ENCODE data around the gene CDKN2AIP. TPM values are rescaled to one million over a fixed set of nuclear protein-coding genes. Genes with fewer than 3 reads are reported as not detected.
A peak's percentile ranks its signal among the peaks of the same experiment; 100 is the strongest.

CDKN2AIP gene
- total RNA-seq: 10 to 100 TPM; 22.1 to 34.1 TPM

GRCh38 chr4:183444214-183445096, at the start of gene CDKN2AIP:
CDKN2AIP (plus strand) TSS chr4:183444636; CDS start chr4:183444798, 162 bp downstream.
- H3K36me3 Mint-ChIP-seq: peaks cover 29 to 38% of the 10 kb centered on the region in 2 donors
- ATAC-seq: peak; percentile 89 to 91
- peak within 1 kb of the TSS; percentile 97 to 99 for H3K27ac Mint-ChIP-seq
- DNase-seq (ENCODE audit: low spot score in 2 of 2): peak; percentile 90 to 94
- H3K9me3 Mint-ChIP-seq: no peaks in the 10 kb centered on the region

- Mint-ChIP-seq H3K36me3 (peaks cover 0 to 5% of the 10 kb centered on the region in 2 donors), H3K9me3 (no peaks in the 10 kb centered on the region), H3K27ac (no peak overlapping the region)
- DNase-seq (ENCODE audit: low spot score in 2 of 2): no peak
- no peak for ATAC-seq
These were observed 49.0 kb upstream of the CDKN2AIP start for GRCh38 chr4:183395395-183395794.

- Mint-ChIP-seq H3K9me3 (no peaks in the 10 kb centered on the region), H3K36me3 (peaks cover 0 to 5% of the 10 kb centered on the region in 2 donors), H3K27ac (no peak overlapping the region)
- peak in 1 of 2 donors; percentile 77 for ATAC-seq
- no peak for DNase-seq (ENCODE audit: low spot score in 2 of 2)
These were observed 48.2 kb upstream of the CDKN2AIP start for GRCh38 chr4:183396227-183396637.

GRCh38 chr4:183397741-183398297, 46.6 kb upstream of the CDKN2AIP start:
- ATAC-seq (no peak), DNase-seq (ENCODE audit: low spot score in 2 of 2) (no peak)
- Mint-ChIP-seq H3K27ac (peak overlapping the region; percentile 50 to 87), H3K9me3 (no peaks in the 10 kb centered on the region), H3K36me3 (peaks cover 0 to 5% of the 10 kb centered on the region in 2 donors)

GRCh38 chr4:183398298-183399125, 45.9 kb upstream of the CDKN2AIP start:
- ATAC-seq: peak; percentile 81 to 87
- peaks cover 0 to 5% of the 10 kb centered on the region in 2 donors for H3K36me3 Mint-ChIP-seq
- H3K27ac Mint-ChIP-seq: peak overlapping the region; percentile 87 to 90
- H3K9me3 Mint-ChIP-seq: no peaks in the 10 kb centered on the region
- DNase-seq (ENCODE audit: low spot score in 2 of 2): peak; percentile 65 to 70

GRCh38 chr4:183399126-183399522, 45.3 kb upstream of the CDKN2AIP start:
- Mint-ChIP-seq H3K36me3 (peaks cover 0 to 5% of the 10 kb centered on the region in 2 donors), H3K27ac (peak overlapping the region; percentile 75 to 87), H3K9me3 (no peaks in the 10 kb centered on the region)
- ATAC-seq: peak in 1 of 2 donors; percentile 12
- DNase-seq (ENCODE audit: low spot score in 2 of 2): no peak

GRCh38 chr4:183399616-183400015, 44.8 kb upstream of the CDKN2AIP start:
- ATAC-seq (no peak), DNase-seq (ENCODE audit: low spot score in 2 of 2) (no peak)
- H3K36me3 Mint-ChIP-seq: peaks cover 0 to 5% of the 10 kb centered on the region in 2 donors
- no peaks in the 10 kb centered on the region for H3K9me3 Mint-ChIP-seq
- H3K27ac Mint-ChIP-seq: no peak overlapping the region

GRCh38 chr4:183400035-183400434, 44.4 kb upstream of the CDKN2AIP start:
- H3K36me3 Mint-ChIP-seq: peaks cover 0 to 5% of the 10 kb centered on the region in 2 donors
- ATAC-seq: no peak
- DNase-seq (ENCODE audit: low spot score in 2 of 2): no peak
- H3K27ac Mint-ChIP-seq: no peak overlapping the region
- no peaks in the 10 kb centered on the region for H3K9me3 Mint-ChIP-seq

- H3K27ac Mint-ChIP-seq: no peak overlapping the region
- ATAC-seq: no peak
- H3K36me3 Mint-ChIP-seq: peaks cover 0 to 5% of the 10 kb centered on the region in 2 donors
These were observed 43.0 kb upstream of the CDKN2AIP start for GRCh38 chr4:183401473-183401872.

GRCh38 chr4:183402771-183403170, 41.7 kb upstream of the CDKN2AIP start:
- Mint-ChIP-seq H3K9me3 (no peaks in the 10 kb centered on the region), H3K36me3 (peaks cover 0 to under 1% of the 10 kb centered on the region in 2 donors), H3K27ac (peak overlapping the region in 1 of 2 donors; percentile 52)
- ATAC-seq (peak in 1 of 2 donors; percentile 28), DNase-seq (ENCODE audit: low spot score in 2 of 2) (no peak)

More at GRCh38 chr4:183401473-183401872, 43.0 kb upstream of the CDKN2AIP start:
- DNase-seq (ENCODE audit: low spot score in 2 of 2): no peak
- H3K9me3 Mint-ChIP-seq: no peaks in the 10 kb centered on the region

- H3K36me3 Mint-ChIP-seq: no peaks in the 10 kb centered on the region
- DNase-seq (ENCODE audit: low spot score in 2 of 2): no peak
- H3K9me3 Mint-ChIP-seq: no peaks in the 10 kb centered on the region
- H3K27ac Mint-ChIP-seq: peak overlapping the region in 1 of 2 donors; percentile 52
- ATAC-seq: no peak
These were observed 41.0 kb upstream of the CDKN2AIP start for GRCh38 chr4:183403486-183403885.

- DNase-seq (ENCODE audit: low spot score in 2 of 2): no peak
- Mint-ChIP-seq H3K36me3 (no peaks in the 10 kb centered on the region), H3K9me3 (no peaks in the 10 kb centered on the region), H3K27ac (no peak overlapping the region)
- ATAC-seq: no peak
These were observed 40.5 kb upstream of the CDKN2AIP start for GRCh38 chr4:183403961-183404360.

GRCh38 chr4:183405303-183405702, 39.1 kb upstream of the CDKN2AIP start:
- Mint-ChIP-seq H3K27ac (no peak overlapping the region), H3K9me3 (no peaks in the 10 kb centered on the region), H3K36me3 (no peaks in the 10 kb centered on the region)
- DNase-seq (ENCODE audit: low spot score in 2 of 2) (no peak), ATAC-seq (no peak)

GRCh38 chr4:183407128-183407585, 37.3 kb upstream of the CDKN2AIP start:
- Mint-ChIP-seq H3K27ac (peak overlapping the region in 1 of 2 donors; percentile 88), H3K36me3 (no peaks in the 10 kb centered on the region), H3K9me3 (no peaks in the 10 kb centered on the region)
- ATAC-seq: peak; percentile 96 to 98
- peak; percentile 93 to 99 for DNase-seq (ENCODE audit: low spot score in 2 of 2)

- no peaks in the 10 kb centered on the region for H3K36me3 Mint-ChIP-seq
- DNase-seq (ENCODE audit: low spot score in 2 of 2): no peak
- ATAC-seq: no peak
- H3K27ac Mint-ChIP-seq: peak overlapping the region; percentile 30 to 88
- H3K9me3 Mint-ChIP-seq: no peaks in the 10 kb centered on the region
These were observed 36.6 kb upstream of the CDKN2AIP start for GRCh38 chr4:183407635-183408464.

- DNase-seq (ENCODE audit: low spot score in 2 of 2) (no peak), ATAC-seq (no peak)
- H3K9me3 Mint-ChIP-seq: no peaks in the 10 kb centered on the region
- no peak overlapping the region for H3K27ac Mint-ChIP-seq
- no peaks in the 10 kb centered on the region for H3K36me3 Mint-ChIP-seq
These were observed 35.6 kb upstream of the CDKN2AIP start for GRCh38 chr4:183408796-183409195.

Data from activated naive CD4-positive, alpha-beta T cell treated with anti-CD3 and anti-CD28 coated beads, Interleukin-2, amount 50 U/mL, for 72 hours (primary cell).